ENCODE measurements around the gene PRG3. TPM values are rescaled to one million over a fixed set of nuclear protein-coding genes. Genes with fewer than 3 reads are reported as not detected.

The PRG3 gene
- total and polyA plus RNA-seq, 2 of the 13 experiments (the other 11 are each of a cell fraction or from before 2014, with no cell fraction given), result not detected

DNA sequence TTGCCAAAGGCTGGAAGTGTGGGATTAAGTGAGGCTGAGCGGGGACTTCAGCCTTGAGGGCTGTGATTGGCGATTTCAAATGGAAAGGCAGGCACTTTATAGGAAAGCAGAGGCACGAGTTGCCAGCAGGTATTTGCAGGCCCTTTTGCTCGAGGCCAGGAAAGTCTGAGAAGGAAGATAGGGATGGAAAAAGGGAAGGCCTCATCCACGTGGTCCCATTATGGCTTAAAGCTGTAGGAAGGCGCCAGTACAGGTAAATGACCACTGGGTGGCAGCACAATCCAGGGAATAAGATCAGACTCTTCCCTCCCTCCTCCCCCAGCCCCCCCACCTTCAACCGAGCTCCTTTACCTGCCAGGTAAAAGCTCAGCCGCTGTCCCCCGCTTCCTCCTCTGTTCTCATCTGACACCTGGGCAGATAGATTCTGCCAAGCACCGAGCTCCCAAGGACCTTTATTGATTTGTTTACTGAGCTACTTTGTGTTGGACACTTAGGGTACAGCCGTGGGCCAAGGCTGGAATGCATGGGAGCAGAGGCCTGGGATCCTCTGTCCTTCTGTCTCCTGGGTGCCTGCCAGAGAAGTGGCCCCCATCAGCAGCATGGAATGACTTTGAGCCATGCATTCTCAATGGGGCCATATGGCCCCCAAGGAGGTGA, 35.3 kb downstream of the PRG3 start (continued):
- TF ChIP-seq ZNF574 (CRISPR knock-in tag; IDR thresholded peaks at IDR 0.05), result no peak; the same call in 1 of the 2 replicates
- no peak for TF ChIP-seq FOXC1 (CRISPR knock-in tag; IDR thresholded peaks at IDR 0.05; ENCODE audit: borderline replicate concordance)
- TF ChIP-seq, protein P1, sequence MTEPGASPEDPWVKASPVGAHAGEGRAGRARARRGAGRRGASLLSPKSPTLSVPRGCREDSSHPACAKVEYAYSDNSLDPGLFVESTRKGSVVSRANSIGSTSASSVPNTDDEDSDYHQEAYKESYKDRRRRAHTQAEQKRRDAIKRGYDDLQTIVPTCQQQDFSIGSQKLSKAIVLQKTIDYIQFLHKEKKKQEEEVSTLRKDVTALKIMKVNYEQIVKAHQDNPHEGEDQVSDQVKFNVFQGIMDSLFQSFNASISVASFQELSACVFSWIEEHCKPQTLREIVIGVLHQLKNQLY (CRISPR knock-in tag; IDR thresholded peaks at IDR 0.05), result no peak
- TF ChIP-seq PLRG1 (conservative IDR thresholded peaks at IDR 0.05), result no peak
- no peak for TF ChIP-seq ZNF761 (CRISPR knock-in tag; conservative IDR thresholded peaks at IDR 0.05)
- TF ChIP-seq KMT2B (CRISPR knock-in tag; IDR thresholded peaks at IDR 0.05), result no peak
- TF ChIP-seq HDAC6 (IDR thresholded peaks at IDR 0.05; ENCODE audit: low read depth, low read length), result no peak
- peak; percentile 64; the same call in 1 of the 2 replicates for TF ChIP-seq ZNF263 (CRISPR knock-in tag; IDR thresholded peaks at IDR 0.05)
- TF ChIP-seq ZNF468 (CRISPR knock-in tag; IDR thresholded peaks at IDR 0.05), result no peak
- TF ChIP-seq, protein P2, sequence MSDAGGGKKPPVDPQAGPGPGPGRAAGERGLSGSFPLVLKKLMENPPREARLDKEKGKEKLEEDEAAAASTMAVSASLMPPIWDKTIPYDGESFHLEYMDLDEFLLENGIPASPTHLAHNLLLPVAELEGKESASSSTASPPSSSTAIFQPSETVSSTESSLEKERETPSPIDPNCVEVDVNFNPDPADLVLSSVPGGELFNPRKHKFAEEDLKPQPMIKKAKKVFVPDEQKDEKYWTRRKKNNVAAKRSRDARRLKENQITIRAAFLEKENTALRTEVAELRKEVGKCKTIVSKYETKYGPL (CRISPR knock-in tag; IDR thresholded peaks at IDR 0.05), result no peak
- TF ChIP-seq FOXO1 (CRISPR knock-in tag; IDR thresholded peaks at IDR 0.05), result no peak
- no peak for TF ChIP-seq ZNF382 (CRISPR knock-in tag; IDR thresholded peaks at IDR 0.05; ENCODE audit: borderline replicate concordance)
- TF ChIP-seq, protein P3, sequence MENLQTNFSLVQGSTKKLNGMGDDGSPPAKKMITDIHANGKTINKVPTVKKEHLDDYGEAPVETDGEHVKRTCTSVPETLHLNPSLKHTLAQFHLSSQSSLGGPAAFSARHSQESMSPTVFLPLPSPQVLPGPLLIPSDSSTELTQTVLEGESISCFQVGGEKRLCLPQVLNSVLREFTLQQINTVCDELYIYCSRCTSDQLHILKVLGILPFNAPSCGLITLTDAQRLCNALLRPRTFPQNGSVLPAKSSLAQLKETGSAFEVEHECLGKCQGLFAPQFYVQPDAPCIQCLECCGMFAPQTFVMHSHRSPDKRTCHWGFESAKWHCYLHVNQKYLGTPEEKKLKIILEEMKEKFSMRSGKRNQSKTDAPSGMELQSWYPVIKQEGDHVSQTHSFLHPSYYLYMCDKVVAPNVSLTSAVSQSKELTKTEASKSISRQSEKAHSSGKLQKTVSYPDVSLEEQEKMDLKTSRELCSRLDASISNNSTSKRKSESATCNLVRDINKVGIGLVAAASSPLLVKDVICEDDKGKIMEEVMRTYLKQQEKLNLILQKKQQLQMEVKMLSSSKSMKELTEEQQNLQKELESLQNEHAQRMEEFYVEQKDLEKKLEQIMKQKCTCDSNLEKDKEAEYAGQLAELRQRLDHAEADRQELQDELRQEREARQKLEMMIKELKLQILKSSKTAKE (CRISPR knock-in tag; IDR thresholded peaks at IDR 0.05; ENCODE audit: borderline replicate concordance), result no peak
- TF ChIP-seq TBL1XR1 (IDR thresholded peaks at IDR 0.05; ENCODE audit: borderline replicate concordance, low read length, partially characterized antibody), result no peak
- TF ChIP-seq ZNF839 (CRISPR knock-in tag; IDR thresholded peaks at IDR 0.05; ENCODE audit: borderline replicate concordance), result no peak
- TF ChIP-seq, protein P4, sequence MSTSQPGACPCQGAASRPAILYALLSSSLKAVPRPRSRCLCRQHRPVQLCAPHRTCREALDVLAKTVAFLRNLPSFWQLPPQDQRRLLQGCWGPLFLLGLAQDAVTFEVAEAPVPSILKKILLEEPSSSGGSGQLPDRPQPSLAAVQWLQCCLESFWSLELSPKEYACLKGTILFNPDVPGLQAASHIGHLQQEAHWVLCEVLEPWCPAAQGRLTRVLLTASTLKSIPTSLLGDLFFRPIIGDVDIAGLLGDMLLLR (CRISPR knock-in tag; IDR thresholded peaks at IDR 0.05), result no peak
- TF ChIP-seq FOXP1 (IDR thresholded peaks at IDR 0.05), result no peak
- TF ChIP-seq FOXP1 (CRISPR knock-in tag; IDR thresholded peaks at IDR 0.05), result no peak
- no peak for TF ChIP-seq SOX5 (CRISPR knock-in tag; IDR thresholded peaks at IDR 0.05; ENCODE audit: borderline replicate concordance)
- TF ChIP-seq TEAD3 (CRISPR knock-in tag; optimal IDR thresholded peaks at IDR 0.05; ENCODE audit: borderline replicate concordance), result peak; percentile 26
- no peak for TF ChIP-seq ZNF530 (CRISPR knock-in tag; IDR thresholded peaks at IDR 0.05; ENCODE audit: low read depth)
- 0 out of 2 replicates have a peak, but pooled peaks have one; percentile 11 for TF ChIP-seq PHF8 (CRISPR knock-in tag; IDR thresholded peaks at IDR 0.05)
- TF ChIP-seq SSRP1 (CRISPR knock-in tag; IDR thresholded peaks at IDR 0.05), result no peak
- TF ChIP-seq, protein P5, sequence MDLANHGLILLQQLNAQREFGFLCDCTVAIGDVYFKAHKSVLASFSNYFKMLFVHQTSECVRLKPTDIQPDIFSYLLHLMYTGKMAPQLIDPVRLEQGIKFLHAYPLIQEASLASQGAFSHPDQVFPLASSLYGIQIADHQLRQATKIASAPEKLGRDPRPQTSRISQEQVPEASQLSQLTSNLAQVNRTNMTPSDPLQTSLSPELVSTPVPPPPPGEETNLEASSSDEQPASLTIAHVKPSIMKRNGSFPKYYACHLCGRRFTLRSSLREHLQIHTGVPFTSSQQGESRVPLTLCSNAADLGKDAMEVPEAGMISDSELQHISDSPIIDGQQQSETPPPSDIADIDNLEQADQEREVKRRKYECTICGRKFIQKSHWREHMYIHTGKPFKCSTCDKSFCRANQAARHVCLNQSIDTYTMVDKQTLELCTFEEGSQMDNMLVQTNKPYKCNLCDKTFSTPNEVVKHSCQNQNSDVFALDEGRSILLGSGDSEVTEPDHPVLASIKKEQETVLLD (CRISPR knock-in tag; IDR thresholded peaks at IDR 0.05; ENCODE audit: low read depth), result no peak
- TF ChIP-seq RFX1 (IDR thresholded peaks at IDR 0.05), result no peak

Measured in HepG2 (cell line).